PC-3 (cell line): Measurements from ENCODE around the gene NHP2. TPM values are rescaled to one million over a fixed set of nuclear protein-coding genes. Genes with fewer than 3 reads are reported as not detected.

ENCODE experiments used
- ATAC-seq: fragments of 200-7000 bp; cut with Tn5 transposase; 2 replicates; pipeline ENCODE4 v1.9.1; 2020; ENCODE audit warnings: mild to moderate bottlenecking, moderate library complexity
- BruUV-seq: library from RNA; stranded (reverse); fragments of 400-500 nt; replicated peaks from 2 replicates; lab custom pipeline; 2021; lab: Mats Ljungman, UMichigan
- CTCF ChIA-PET: fragments of 300-600 bp; sonication (Branson Sonifier 250); formaldehyde crosslinking; loops from one replicate; lab custom pipeline; 2022; ENCODE audit warnings: antibody characterized with exemption; lab: Charles Lee
- POLR2A ChIA-PET: fragments of 300-600 bp; sonication (Branson Sonifier 250); formaldehyde crosslinking; loops from one replicate; lab custom pipeline; 2022; ENCODE audit warnings: antibody characterized with exemption; ENCODE audit not compliant: unreplicated experiment; lab: Charles Lee
- DNase-seq: peaks from one replicate; pipeline ENCODE4 v3.0.0-alpha.2; 2015
- H2AFZ ChIP-seq: fragments of 300-600 bp; sonication (generic); 2 replicates; pipeline ENCODE4 v1.6.0; 2016; ENCODE audit warnings: antibody characterized with exemption, low read length
- H3F3A ChIP-seq: fragments of 300-600 bp; sonication (generic); one replicate; pipeline ENCODE4 v1.6.0; 2017; ENCODE audit warnings: antibody characterized with exemption, low read length, control low read depth, mild to moderate bottlenecking; ENCODE audit not compliant: unreplicated experiment
- H3K27ac ChIP-seq: fragments of 300-600 bp; sonication (generic); 2 replicates; pipeline ENCODE4 v1.5.1; 2016; ENCODE audit warnings: mild to moderate bottlenecking, low read length
- H3K27me3 ChIP-seq: fragments of 300-600 bp; sonication (generic); 2 replicates; pipeline ENCODE4 v1.6.1; 2016; ENCODE audit warnings: low read length, mixed read lengths
- H3K36me3 ChIP-seq: fragments of 300-600 bp; sonication (generic); 2 replicates; pipeline ENCODE4 v1.6.1; 2016; ENCODE audit warnings: low read depth, mixed run types, low read length, mixed read lengths
- H3K4me1 ChIP-seq: fragments of 300-600 bp; sonication (generic); 2 replicates; pipeline ENCODE4 v1.5.1; 2016; ENCODE audit warnings: low read length; ENCODE audit not compliant: insufficient read depth
- H3K4me2 ChIP-seq: fragments of 300-600 bp; sonication (generic); 2 replicates; pipeline ENCODE4 v1.6.0; 2016; ENCODE audit warnings: low read length
- H3K4me3 ChIP-seq: fragments of 300-600 bp; sonication (generic); 2 replicates; pipeline ENCODE4 v1.5.1; 2016; ENCODE audit warnings: mild to moderate bottlenecking, low read length, mixed read lengths
- H3K79me2 ChIP-seq: fragments of 300-600 bp; sonication (generic); 2 replicates; pipeline ENCODE4 v1.6.1; 2017; ENCODE audit warnings: low read length, mixed read lengths
- H3K9ac ChIP-seq: fragments of 300-600 bp; sonication (generic); 2 replicates; pipeline ENCODE4 v1.6.0; 2016; ENCODE audit warnings: mild to moderate bottlenecking, low read length
- H3K9me2 ChIP-seq: fragments of 300-600 bp; sonication (generic); replicated peaks from 2 replicates; pipeline ENCODE4 v1.6.1; 2016; ENCODE audit warnings: mixed run types, low read length, mixed read lengths
- H3K9me3 ChIP-seq: fragments of 300-600 bp; sonication (generic); 2 replicates; pipeline ENCODE4 v1.6.1; 2016; ENCODE audit warnings: low read length, mixed read lengths
- H4K20me1 ChIP-seq: fragments of 300-600 bp; sonication (generic); 2 replicates; pipeline ENCODE4 v1.6.1; 2016; ENCODE audit warnings: low read length, mixed read lengths
- EZH2 ChIP-seq: fragments of 300-600 bp; sonication (generic); IDR thresholded peaks from one replicate; pipeline ENCODE4 v1.6.1; 2017; ENCODE audit warnings: antibody characterized with exemption, mild to moderate bottlenecking, low read length; ENCODE audit not compliant: unreplicated experiment
- EZH2phosphoT487 ChIP-seq: fragments of 300-600 bp; sonication (generic); IDR thresholded peaks from 2 replicates; pipeline ENCODE4 v1.6.1; 2018; ENCODE audit warnings: mild to moderate bottlenecking, antibody characterized with exemption, low read length, borderline replicate concordance
- intact Hi-C: fragments of 100-400 bp; cut with micrococcal nuclease; formaldehyde crosslinking; loops from 2 replicates; pipeline ENCODE4 v1.9.0; 2023
- total RNA-seq: library from RNA; depleted of rRNA; stranded (reverse); fragments of >200 nt; gene quantifications from 2 replicates; pipeline ENCODE4 v1.2.3, GENCODE V29; 2014
- TF ChIP-seq, protein P1 (sequence below): fragments of 300-600 bp; sonication (generic); conservative IDR thresholded peaks from 2 replicates; pipeline ENCODE4 v1.5.1; 2017; ENCODE audit warnings: antibody characterized with exemption, low read depth, mild to moderate bottlenecking, low read length

Gene NHP2
- total RNA-seq, 1 experiment from 2014 or later = 649 TPM

DNA sequence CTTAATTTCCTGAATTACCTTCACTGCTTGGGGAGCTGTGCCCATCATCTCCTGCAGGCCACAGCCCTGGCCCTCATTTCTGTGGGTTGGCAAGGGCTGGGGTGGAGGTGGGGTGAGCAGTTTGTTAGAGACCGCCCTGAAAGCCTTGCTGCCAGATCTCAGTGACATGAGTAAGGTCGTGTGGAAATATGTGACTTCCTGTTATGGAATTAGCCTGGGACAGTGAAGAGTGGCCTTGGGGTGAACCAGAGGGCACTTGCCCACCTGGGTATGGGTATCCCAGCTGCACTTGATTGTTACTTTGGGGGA is 48.2 kb upstream of the NHP2 start:
- DNase-seq = peak; percentile 52
- no peak for TF ChIP-seq EZH2phosphoT487
- TF ChIP-seq, protein P1, sequence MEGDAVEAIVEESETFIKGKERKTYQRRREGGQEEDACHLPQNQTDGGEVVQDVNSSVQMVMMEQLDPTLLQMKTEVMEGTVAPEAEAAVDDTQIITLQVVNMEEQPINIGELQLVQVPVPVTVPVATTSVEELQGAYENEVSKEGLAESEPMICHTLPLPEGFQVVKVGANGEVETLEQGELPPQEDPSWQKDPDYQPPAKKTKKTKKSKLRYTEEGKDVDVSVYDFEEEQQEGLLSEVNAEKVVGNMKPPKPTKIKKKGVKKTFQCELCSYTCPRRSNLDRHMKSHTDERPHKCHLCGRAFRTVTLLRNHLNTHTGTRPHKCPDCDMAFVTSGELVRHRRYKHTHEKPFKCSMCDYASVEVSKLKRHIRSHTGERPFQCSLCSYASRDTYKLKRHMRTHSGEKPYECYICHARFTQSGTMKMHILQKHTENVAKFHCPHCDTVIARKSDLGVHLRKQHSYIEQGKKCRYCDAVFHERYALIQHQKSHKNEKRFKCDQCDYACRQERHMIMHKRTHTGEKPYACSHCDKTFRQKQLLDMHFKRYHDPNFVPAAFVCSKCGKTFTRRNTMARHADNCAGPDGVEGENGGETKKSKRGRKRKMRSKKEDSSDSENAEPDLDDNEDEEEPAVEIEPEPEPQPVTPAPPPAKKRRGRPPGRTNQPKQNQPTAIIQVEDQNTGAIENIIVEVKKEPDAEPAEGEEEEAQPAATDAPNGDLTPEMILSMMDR = no peak
- no peak for TF ChIP-seq EZH2
- peaks cover 16% of the 10 kb centered on the region for H4K20me1 ChIP-seq
- no peaks in the 10 kb centered on the region for H3K27me3 ChIP-seq
- H3K79me2 ChIP-seq = peaks cover 32% of the 10 kb centered on the region
- peaks cover 16% of the 10 kb centered on the region for H3K36me3 ChIP-seq
- ATAC-seq = no peak
- intact Hi-C loops = loop anchor here (5.0 kb wide), 1 partner anchor 50 kb away; the partner anchor contains the start of gene NHP2
- H3K9ac ChIP-seq = no peak overlapping the region
- no peak overlapping the region for H2AFZ ChIP-seq
- ChIA-PET POLR2A (no interaction called here), CTCF (no interaction called here)
- H3F3A ChIP-seq = no peaks in the 10 kb centered on the region
- no TSS peak for BruUV-seq
- peak overlapping the region; percentile 26 for H3K4me2 ChIP-seq
- no peaks in the 10 kb centered on the region for H3K9me2 ChIP-seq
- no peaks in the 10 kb centered on the region for H3K9me3 ChIP-seq
- no peak overlapping the region for H3K4me3 ChIP-seq
- H3K4me1 ChIP-seq = peaks cover 18% of the 10 kb centered on the region
- H3K27ac ChIP-seq = no peak overlapping the region

DNA sequence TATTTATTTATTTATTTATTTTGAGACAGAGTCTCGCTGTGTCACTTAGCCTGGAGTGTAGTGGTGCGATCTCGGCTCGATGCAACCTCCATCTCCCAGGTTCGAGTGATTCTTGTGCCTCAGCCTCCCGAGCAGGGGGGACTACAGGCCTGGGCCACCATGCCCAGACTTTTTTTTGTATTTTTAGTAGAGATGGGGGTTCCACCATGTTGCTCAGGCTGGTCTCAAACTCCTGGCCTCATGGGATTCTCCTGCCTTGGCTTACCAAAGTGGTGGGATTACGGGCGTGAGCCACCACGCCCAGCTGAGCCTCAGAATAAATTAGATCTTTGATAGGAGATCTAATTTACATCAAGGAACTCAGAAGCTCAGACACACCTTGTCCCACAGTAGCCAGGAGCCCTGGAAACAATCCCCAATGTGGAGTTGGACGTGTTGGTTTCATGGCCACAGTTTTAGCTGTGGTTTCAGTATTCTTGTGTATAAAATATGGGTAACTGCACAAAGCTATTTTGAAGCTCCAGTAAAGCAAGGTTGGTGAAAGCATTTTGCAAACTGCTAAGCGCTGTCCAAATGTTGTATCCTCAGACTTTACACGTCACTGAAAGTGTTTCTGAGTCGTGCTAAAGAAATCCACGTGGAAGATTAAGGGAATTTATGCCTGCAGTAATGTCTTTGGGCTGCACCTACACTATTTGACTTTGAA is 47.7 kb upstream of the NHP2 start:
- no peak overlapping the region for H2AFZ ChIP-seq
- CTCF ChIA-PET = no interaction called here

More for the DNA sequence above, 47.7 kb upstream of the NHP2 start:
- H3K4me3 ChIP-seq = no peak overlapping the region
- H3K9ac ChIP-seq = no peak overlapping the region
- H3K4me1 ChIP-seq = peaks cover 13% of the 10 kb centered on the region
- TF ChIP-seq EZH2phosphoT487 (no peak), EZH2 (no peak)
- TF ChIP-seq, protein P1 = no peak
- H3K27me3 ChIP-seq = no peaks in the 10 kb centered on the region
- no peak for ATAC-seq
- intact Hi-C loops = loop anchor here (5.0 kb wide), 1 partner anchor 49 kb away; the partner anchor contains the start of gene NHP2
- H3K36me3 ChIP-seq = peaks cover 11% of the 10 kb centered on the region
- peaks cover 27% of the 10 kb centered on the region for H3K79me2 ChIP-seq
- peak overlapping the region; percentile 26; the same call in 1 of the 2 replicates for H3K4me2 ChIP-seq
- no peak overlapping the region for H3K27ac ChIP-seq
- H3K9me3 ChIP-seq = no peaks in the 10 kb centered on the region
- no peaks in the 10 kb centered on the region for H3K9me2 ChIP-seq
- DNase-seq = no peak
- POLR2A ChIA-PET = no interaction called here
- H3F3A ChIP-seq = no peaks in the 10 kb centered on the region
- no TSS peak for BruUV-seq
- peaks cover 11% of the 10 kb centered on the region for H4K20me1 ChIP-seq
